Measurements from ENCODE around the gene FBXO8.
A peak's percentile ranks its signal among the peaks of the same experiment; 100 is the strongest.

FBXO8 gene

GRCh38 chr4:174278467-174278866 lies 5.0 kb downstream of the FBXO8 start:
- no peak for DNase-seq (ENCODE audit: low read depth)
- no peak overlapping the region for H3K4me3 ChIP-seq (replicated peaks; ENCODE audit: low read depth, low read length)
- TF ChIP-seq, protein P1, sequence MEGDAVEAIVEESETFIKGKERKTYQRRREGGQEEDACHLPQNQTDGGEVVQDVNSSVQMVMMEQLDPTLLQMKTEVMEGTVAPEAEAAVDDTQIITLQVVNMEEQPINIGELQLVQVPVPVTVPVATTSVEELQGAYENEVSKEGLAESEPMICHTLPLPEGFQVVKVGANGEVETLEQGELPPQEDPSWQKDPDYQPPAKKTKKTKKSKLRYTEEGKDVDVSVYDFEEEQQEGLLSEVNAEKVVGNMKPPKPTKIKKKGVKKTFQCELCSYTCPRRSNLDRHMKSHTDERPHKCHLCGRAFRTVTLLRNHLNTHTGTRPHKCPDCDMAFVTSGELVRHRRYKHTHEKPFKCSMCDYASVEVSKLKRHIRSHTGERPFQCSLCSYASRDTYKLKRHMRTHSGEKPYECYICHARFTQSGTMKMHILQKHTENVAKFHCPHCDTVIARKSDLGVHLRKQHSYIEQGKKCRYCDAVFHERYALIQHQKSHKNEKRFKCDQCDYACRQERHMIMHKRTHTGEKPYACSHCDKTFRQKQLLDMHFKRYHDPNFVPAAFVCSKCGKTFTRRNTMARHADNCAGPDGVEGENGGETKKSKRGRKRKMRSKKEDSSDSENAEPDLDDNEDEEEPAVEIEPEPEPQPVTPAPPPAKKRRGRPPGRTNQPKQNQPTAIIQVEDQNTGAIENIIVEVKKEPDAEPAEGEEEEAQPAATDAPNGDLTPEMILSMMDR (IDR thresholded peaks at IDR 0.05; ENCODE audit: low read length, missing control alignments), result no peak

GRCh38 chr4:174277433-174277832 lies 6.0 kb downstream of the FBXO8 start:
- H3K4me3 ChIP-seq (replicated peaks; ENCODE audit: low read depth, low read length), result no peak overlapping the region
- no peak for DNase-seq (ENCODE audit: low read depth)
- TF ChIP-seq, protein P1 (IDR thresholded peaks at IDR 0.05; ENCODE audit: low read length, missing control alignments), result no peak

DNA sequence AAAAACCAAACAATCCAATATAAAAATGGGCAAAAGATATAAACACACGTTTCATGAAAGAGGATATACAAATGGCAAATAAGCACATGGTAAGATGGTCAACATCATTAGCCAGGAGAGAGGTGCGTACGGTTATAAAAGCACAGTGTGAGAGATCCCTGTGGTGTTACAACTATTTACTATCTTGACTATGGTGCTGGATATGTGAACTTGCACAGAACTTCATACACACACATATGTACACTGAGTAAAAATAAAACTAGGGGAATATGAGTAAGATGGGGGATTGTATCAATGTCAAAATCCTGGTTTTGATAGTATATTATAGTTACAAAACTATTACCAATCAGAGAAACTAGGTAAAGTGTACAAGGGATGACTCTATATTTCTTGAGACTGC lies 8.4 kb downstream of the FBXO8 start:
- TF ChIP-seq, protein P1 (IDR thresholded peaks at IDR 0.05; ENCODE audit: low read length, missing control alignments), result no peak
- no peak overlapping the region for H3K4me3 ChIP-seq (replicated peaks; ENCODE audit: low read depth, low read length)
- no peak for DNase-seq (ENCODE audit: low read depth)

DNA sequence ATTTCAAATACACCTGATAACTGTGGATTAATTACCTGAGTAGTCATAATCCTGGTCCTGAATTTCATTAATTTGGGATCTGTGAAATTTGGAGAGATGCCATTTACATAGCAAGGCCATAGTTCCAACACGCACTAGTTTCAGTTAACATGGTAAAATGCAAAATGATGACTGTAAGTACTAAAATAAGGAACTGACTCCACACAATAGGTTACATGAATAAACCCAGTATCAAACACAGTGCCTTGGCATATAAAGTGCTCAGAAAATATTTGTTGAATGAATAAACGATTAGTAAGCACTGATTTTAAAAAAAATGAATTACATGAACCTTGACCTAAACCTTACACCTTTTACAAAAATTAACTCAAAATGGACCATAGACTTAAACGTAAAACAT lies 9.0 kb downstream of the FBXO8 start:
- no peak overlapping the region for H3K4me3 ChIP-seq (replicated peaks; ENCODE audit: low read depth, low read length)
- TF ChIP-seq, protein P1 (IDR thresholded peaks at IDR 0.05; ENCODE audit: low read length, missing control alignments), result no peak
- no peak for DNase-seq (ENCODE audit: low read depth)

- no peak overlapping the region for H3K4me3 ChIP-seq (replicated peaks; ENCODE audit: low read depth, low read length)
- TF ChIP-seq, protein P1 (IDR thresholded peaks at IDR 0.05; ENCODE audit: low read length, missing control alignments), result no peak
- DNase-seq (ENCODE audit: low read depth), result no peak
Observed at GRCh38 chr4:174273930-174274329, 9.5 kb downstream of the FBXO8 start.

- TF ChIP-seq, protein P1 (IDR thresholded peaks at IDR 0.05; ENCODE audit: low read length, missing control alignments), result no peak
- DNase-seq (ENCODE audit: low read depth), result no peak
Observed at GRCh38 chr4:174266416-174266815, 17.1 kb downstream of the FBXO8 start.

DNA sequence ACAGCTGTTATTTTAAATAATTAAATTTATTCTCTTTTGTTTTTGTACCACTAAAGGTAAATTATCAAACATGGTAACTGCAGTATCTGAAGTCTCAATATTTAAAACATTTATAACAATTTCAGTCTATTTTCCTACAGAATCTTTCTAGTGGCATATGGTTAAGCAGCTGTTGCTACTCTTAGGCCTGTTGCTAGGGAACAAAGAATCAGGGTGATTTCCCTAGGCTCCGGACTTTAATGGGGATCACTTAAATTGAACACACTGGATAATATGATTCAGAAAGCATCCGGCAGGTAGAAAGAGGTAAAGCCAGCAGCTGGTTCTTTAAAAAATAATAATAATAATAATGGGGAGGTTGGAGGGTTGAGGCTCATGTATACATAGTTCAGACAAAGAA lies 17.6 kb downstream of the FBXO8 start:
- no peak overlapping the region for H3K4me3 ChIP-seq (replicated peaks; ENCODE audit: low read depth, low read length)
- DNase-seq (ENCODE audit: low read depth), result peak; percentile 8
- TF ChIP-seq, protein P1 (IDR thresholded peaks at IDR 0.05; ENCODE audit: low read length, missing control alignments), result no peak

More at GRCh38 chr4:174266416-174266815, 17.1 kb downstream of the FBXO8 start:
- no peak overlapping the region for H3K4me3 ChIP-seq (replicated peaks; ENCODE audit: low read depth, low read length)
